Sigmoid colon (tissue), 7 donors: Measurements from ENCODE around the gene STPG1. TPM values are rescaled to one million over a fixed set of nuclear protein-coding genes. Genes with fewer than 3 reads are reported as not detected.

Experiments
- DNase-seq: peaks from one replicate; pipeline ENCODE4 v3.0.0-alpha.2; 2019
- H3K27ac ChIP-seq, 4 donors: fragments of 200-600 bp; sonication (generic); one replicate each; pipeline ENCODE4 v1.5.1; 2016 to 2019; ENCODE audit warnings: mild to moderate bottlenecking in 1 of 4
- H3K27me3 ChIP-seq, 3 donors: fragments of 200-600 bp; sonication (generic); one replicate each; pipeline ENCODE4 v1.5.1; 2019; ENCODE audit warnings: mild to moderate bottlenecking in 1 of 3
- H3K36me3 ChIP-seq, 4 donors: fragments of 200-600 bp; sonication (generic); one replicate each; pipeline ENCODE4 v1.5.1; 2016 to 2019
- H3K4me1 ChIP-seq, 4 donors: fragments of 200-600 bp; sonication (generic); one replicate each; pipeline ENCODE4 v1.5.1; 2017 to 2019
- H3K4me3 ChIP-seq, 4 donors: fragments of 200-600 bp; sonication (generic); one replicate each; pipeline ENCODE4 v1.5.1; 2017 to 2019; ENCODE audit warnings: mild to moderate bottlenecking in 2 of 4, moderate library complexity in 1 of 4
- H3K9me3 ChIP-seq, 4 donors: fragments of 200-600 bp in 3 of 4; sonication (generic) in 3 of 4; one replicate each; pipeline versions ENCODE4 v1.5.1 to v1.6.1; 2013 to 2019
- CTCF ChIP-seq, 4 experiments: fragments of 450-650 bp in 3 of 4; fragments of 200-600 bp in 1 of 4; IDR thresholded peaks; one replicate each; pipeline ENCODE4 v1.5.1; 2016 to 2019; ENCODE audit warnings: antibody characterized with exemption in 4 of 4, mild to moderate bottlenecking in 3 of 4, moderate library complexity in 2 of 4
- EP300 ChIP-seq, 4 donors: sonication (generic); formaldehyde crosslinking; IDR thresholded peaks; one replicate each; pipeline ENCODE4 v1.6.1; 2017; ENCODE audit warnings: antibody characterized with exemption in 4 of 4
- POLR2A ChIP-seq, 2 donors: fragments of 450-650 bp; IDR thresholded peaks; one replicate each; pipeline ENCODE4 v1.6.1; 2016; ENCODE audit warnings: antibody characterized with exemption in 2 of 2, mild to moderate bottlenecking in 2 of 2, moderate library complexity in 2 of 2
- POLR2AphosphoS5 ChIP-seq, 4 donors: sonication (generic); formaldehyde crosslinking; IDR thresholded peaks; one replicate each; pipeline ENCODE4 v1.6.1; 2017; ENCODE audit warnings: antibody characterized with exemption in 4 of 4
- WGBS, 2 donors: extraction: QIAGEN DNeasy Blood & Tissue Kit; methylation state at CpG; one replicate each; pipeline ENCODE4 v1.1.7; 2013; 5-methylcytosine and 5-hydroxymethylcytosine counted together
- intact Hi-C: fragments of 100-400 bp; cut with DNase I; formaldehyde crosslinking; loops from one replicate; pipeline ENCODE4 v1.15.1; 2023
- polyA plus RNA-seq, 3 donors: library from polyadenylated mRNA; stranded (reverse); fragments of 200-250 nt; gene quantifications; one replicate each; pipeline ENCODE4 v1.2.3, GENCODE V29; 2013
- total RNA-seq, 4 donors: library from RNA; depleted of rRNA; stranded (reverse); fragments of >200 nt; gene quantifications; one replicate each; pipeline ENCODE4 v1.1.0, GENCODE V29; 2016
- donor health status: healthy with polysubstance abuse.
- donor health status: Bipolar disorder and iron deficiency.
- donor health status: healthy.

STPG1 gene
- total and polyA plus RNA-seq, 7 donors = 2.3 to 12.7 (median 4.6) TPM

- Histone ChIP-seq H3K36me3 (no peaks in the 10 kb centered on the region), H3K9me3 (no peaks in the 10 kb centered on the region), H3K27me3 (no peaks in the 10 kb centered on the region), H3K4me3 (no peak overlapping the region), H3K27ac (no peak overlapping the region), H3K4me1 (no peaks in the 10 kb centered on the region)
- TF ChIP-seq CTCF (IDR thresholded peaks at IDR 0.05) = no peak
- intact Hi-C loops = no loop called here
- WGBS, 2 donors = 70 to 71% methylated on average over 8 of the region's 8 CpGs
- DNase-seq = no peak
These were observed 72.3 kb downstream of the STPG1 start for GRCh38 chr1:24341260-24341659.

GRCh38 chr1:24340770-24341169, 72.8 kb downstream of the STPG1 start:
- H3K4me1 ChIP-seq = no peaks in the 10 kb centered on the region
- DNase-seq = no peak
- no peaks in the 10 kb centered on the region for H3K9me3 ChIP-seq
- WGBS, 2 donors = 79 to 87% methylated on average over 8 of the region's 8 CpGs
- TF ChIP-seq EP300 (IDR thresholded peaks at IDR 0.05) (no peak), POLR2A (IDR thresholded peaks at IDR 0.05) (no peak), CTCF (IDR thresholded peaks at IDR 0.05) (no peak), POLR2AphosphoS5 (IDR thresholded peaks at IDR 0.05) (no peak)
- no peaks in the 10 kb centered on the region for H3K36me3 ChIP-seq
- H3K4me3 ChIP-seq = no peak overlapping the region
- intact Hi-C loops = no loop called here
- H3K27ac ChIP-seq = no peak overlapping the region
- no peaks in the 10 kb centered on the region for H3K27me3 ChIP-seq

DNA sequence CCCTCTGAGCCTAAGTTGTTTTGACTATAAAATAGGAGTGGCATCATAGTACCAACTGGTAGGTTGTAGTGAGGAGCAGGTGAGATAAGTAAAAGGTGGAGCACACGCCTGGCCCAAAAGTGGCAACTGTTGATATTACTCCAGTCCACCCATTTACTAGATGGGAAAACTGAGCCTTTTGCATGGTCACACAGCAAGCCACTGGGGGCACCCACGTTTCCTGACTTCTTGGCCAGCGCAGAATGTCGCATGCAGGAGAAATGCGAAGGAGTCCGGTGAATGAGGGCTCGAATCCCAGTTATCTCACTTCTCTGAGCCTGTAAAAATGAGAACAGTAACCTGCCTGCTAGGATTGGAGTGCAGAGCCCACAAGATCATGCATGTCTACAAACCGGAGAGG, 73.6 kb downstream of the STPG1 start:
- DNase-seq = no peak
- no peak overlapping the region for H3K27ac ChIP-seq
- H3K27me3 ChIP-seq = no peaks in the 10 kb centered on the region
- TF ChIP-seq EP300 (IDR thresholded peaks at IDR 0.05) (no peak), POLR2A (IDR thresholded peaks at IDR 0.05) (no peak), POLR2AphosphoS5 (IDR thresholded peaks at IDR 0.05) (no peak), CTCF (IDR thresholded peaks at IDR 0.05) (no peak)
- no peaks in the 10 kb centered on the region for H3K9me3 ChIP-seq
- H3K36me3 ChIP-seq = no peaks in the 10 kb centered on the region
- intact Hi-C loops = no loop called here
- no peak overlapping the region for H3K4me3 ChIP-seq
- no peaks in the 10 kb centered on the region for H3K4me1 ChIP-seq
- 92 to 94% methylated on average over 8 of the region's 8 CpGs for WGBS, 2 donors

- H3K9me3 ChIP-seq = no peaks in the 10 kb centered on the region
- whole genome bisulfite sequencing, 2 donors = 88 to 89% methylated on average over 5 of the region's 5 CpGs
- H3K4me3 ChIP-seq = no peak overlapping the region
- no peaks in the 10 kb centered on the region for H3K4me1 ChIP-seq
- TF ChIP-seq POLR2A (IDR thresholded peaks at IDR 0.05) (no peak), POLR2AphosphoS5 (IDR thresholded peaks at IDR 0.05) (no peak), EP300 (IDR thresholded peaks at IDR 0.05) (no peak), CTCF (IDR thresholded peaks at IDR 0.05) (no peak)
- H3K27ac ChIP-seq = no peak overlapping the region
- H3K36me3 ChIP-seq = no peaks in the 10 kb centered on the region
- no peaks in the 10 kb centered on the region for H3K27me3 ChIP-seq
- DNase-seq = no peak
- intact Hi-C loops = no loop called here
These were observed 75.1 kb downstream of the STPG1 start for GRCh38 chr1:24338447-24338846.

DNA sequence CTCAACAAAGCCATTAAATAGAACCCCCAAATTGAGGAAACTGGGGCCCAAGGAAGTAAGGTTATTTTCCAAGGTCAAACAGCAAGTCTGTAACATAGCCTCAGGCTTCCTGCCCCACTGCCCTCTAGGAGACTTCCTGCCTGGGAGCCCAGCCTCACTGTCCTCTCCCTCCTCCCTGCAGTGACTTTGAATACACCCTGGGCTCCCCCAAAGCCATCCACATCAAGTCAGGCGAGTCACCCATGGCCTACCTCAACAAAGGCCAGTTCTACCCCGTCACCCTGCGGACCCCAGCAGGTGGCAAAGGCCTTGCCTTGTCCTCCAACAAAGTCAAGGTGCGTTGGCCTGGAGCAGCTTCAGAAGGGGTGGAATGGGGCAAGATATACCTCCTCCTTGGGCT, 76.1 kb downstream of the STPG1 start:
- H3K9me3 ChIP-seq = no peaks in the 10 kb centered on the region
- DNase-seq = no peak
- TF ChIP-seq POLR2A (IDR thresholded peaks at IDR 0.05) (no peak), CTCF (IDR thresholded peaks at IDR 0.05) (no peak), EP300 (IDR thresholded peaks at IDR 0.05) (no peak), POLR2AphosphoS5 (IDR thresholded peaks at IDR 0.05) (no peak)
- no peak overlapping the region for H3K27ac ChIP-seq
- H3K4me3 ChIP-seq = no peak overlapping the region
- intact Hi-C loops = no loop called here
- H3K4me1 ChIP-seq = no peaks in the 10 kb centered on the region
- H3K36me3 ChIP-seq = no peaks in the 10 kb centered on the region
- no peaks in the 10 kb centered on the region for H3K27me3 ChIP-seq
- WGBS, 2 donors = 96 to 97% methylated on average over 4 of the region's 4 CpGs
